ENCODE data around the gene TMEM132C.

- no peak for TF ChIP-seq CTCF (IDR thresholded peaks at IDR 0.05)
- TF ChIP-seq REST (IDR thresholded peaks at IDR 0.05; ENCODE audit: low read depth, low read length): no peak
- TF ChIP-seq RAD21 (IDR thresholded peaks at IDR 0.05; ENCODE audit: low read length): no peak
- TF ChIP-seq SIN3A (IDR thresholded peaks at IDR 0.05; ENCODE audit: borderline replicate concordance, low read depth, low read length): no peak
- TF ChIP-seq USF1 (IDR thresholded peaks at IDR 0.05; ENCODE audit: borderline replicate concordance, low read depth): no peak
- no peak for TF ChIP-seq EP300 (IDR thresholded peaks at IDR 0.05; ENCODE audit: borderline replicate concordance in 1 of 2, low read depth in 1 of 2, low read length in 1 of 2)
Observed at GRCh38 chr12:128468926-128469325, 202.0 kb downstream of the TMEM132C start.

Data from SK-N-SH (cell line).